Measurements from ENCODE around the gene PATE2. TPM values are rescaled to one million over a fixed set of nuclear protein-coding genes. Genes with fewer than 3 reads are reported as not detected.

Gene PATE2
- polyA plus RNA-seq (2013, experiment 1 of 2) = not detected
- polyA plus RNA-seq (2013, experiment 2 of 2) = not detected

- Histone ChIP-seq H3K9ac (ENCODE audit: low read depth, low read length) (no peak within 1 kb of the TSS), H3K9me3 (ENCODE audit: insufficient read depth, low read depth, low read length) (no peaks in the 10 kb centered on the region), H3K36me3 (ENCODE audit: insufficient read depth, low read length) (no peaks in the 10 kb centered on the region), H3K4me3 (ENCODE audit: low read length) (no peak within 1 kb of the TSS), H3K4me1 (ENCODE audit: insufficient read depth, low read length) (no peaks in the 10 kb centered on the region), H3K27me3 (ENCODE audit: insufficient read depth, low read length) (no peaks in the 10 kb centered on the region), H3K27ac (ENCODE audit: low read depth, low read length) (no peak within 1 kb of the TSS)
Measured at GRCh38 chr11:125778728-125779127, at the start of gene PATE2. PATE2 (minus strand) TSS chr11:125778828; CDS start chr11:125778773, 55 bp downstream.

GRCh38 chr11:125807909-125808308 is 29.3 kb upstream of the PATE2 start:
- no peak overlapping the region for H3K4me3 ChIP-seq (ENCODE audit: low read length)
- 97% methylated on average over 1 of the region's 1 CpG for WGBS
- H3K9me3 ChIP-seq (ENCODE audit: insufficient read depth, low read depth, low read length) = peaks cover 5% of the 10 kb centered on the region; the same call in 1 of the 2 replicates
- H3K27me3 ChIP-seq (ENCODE audit: insufficient read depth, low read length) = no peaks in the 10 kb centered on the region
- no peaks in the 10 kb centered on the region for H3K4me1 ChIP-seq (ENCODE audit: insufficient read depth, low read length)
- no peaks in the 10 kb centered on the region for H3K36me3 ChIP-seq (ENCODE audit: insufficient read depth, low read length)
- no peak overlapping the region for H3K27ac ChIP-seq (ENCODE audit: low read depth, low read length)
- H3K9ac ChIP-seq (ENCODE audit: low read depth, low read length) = no peak overlapping the region

GRCh38 chr11:125802387-125802786 is 23.8 kb upstream of the PATE2 start:
- Histone ChIP-seq H3K36me3 (ENCODE audit: insufficient read depth, low read length) (no peaks in the 10 kb centered on the region), H3K9me3 (ENCODE audit: insufficient read depth, low read depth, low read length) (peaks cover 30% of the 10 kb centered on the region), H3K27me3 (ENCODE audit: insufficient read depth, low read length) (no peaks in the 10 kb centered on the region), H3K4me1 (ENCODE audit: insufficient read depth, low read length) (no peaks in the 10 kb centered on the region), H3K4me3 (ENCODE audit: low read length) (no peak overlapping the region), H3K27ac (ENCODE audit: low read depth, low read length) (no peak overlapping the region), H3K9ac (ENCODE audit: low read depth, low read length) (no peak overlapping the region)
- WGBS = no CpG with 5 or more reads among the region's 1 CpG

- no peaks in the 10 kb centered on the region for H3K4me1 ChIP-seq (ENCODE audit: insufficient read depth, low read length)
- 68% methylated on average over 1 of the region's 2 CpGs for WGBS
- H3K9ac ChIP-seq (ENCODE audit: low read depth, low read length) = no peak overlapping the region
- H3K36me3 ChIP-seq (ENCODE audit: insufficient read depth, low read length) = no peaks in the 10 kb centered on the region
- H3K27me3 ChIP-seq (ENCODE audit: insufficient read depth, low read length) = no peaks in the 10 kb centered on the region
- no peak overlapping the region for H3K4me3 ChIP-seq (ENCODE audit: low read length)
- peaks cover 31% of the 10 kb centered on the region for H3K9me3 ChIP-seq (ENCODE audit: insufficient read depth, low read depth, low read length)
- no peak overlapping the region for H3K27ac ChIP-seq (ENCODE audit: low read depth, low read length)
Measured at GRCh38 chr11:125799808-125800207, 21.2 kb upstream of the PATE2 start.

GRCh38 chr11:125797641-125798040 is 19.0 kb upstream of the PATE2 start:
- Histone ChIP-seq H3K4me1 (ENCODE audit: insufficient read depth, low read length) (no peaks in the 10 kb centered on the region), H3K27ac (ENCODE audit: low read depth, low read length) (0 out of 2 replicates have a peak overlapping the region, but pooled peaks have one; percentile 41), H3K9ac (ENCODE audit: low read depth, low read length) (no peak overlapping the region), H3K36me3 (ENCODE audit: insufficient read depth, low read length) (no peaks in the 10 kb centered on the region), H3K4me3 (ENCODE audit: low read length) (no peak overlapping the region), H3K27me3 (ENCODE audit: insufficient read depth, low read length) (no peaks in the 10 kb centered on the region), H3K9me3 (ENCODE audit: insufficient read depth, low read depth, low read length) (peaks cover 29% of the 10 kb centered on the region)
- 20% methylated on average over 4 of the region's 4 CpGs for WGBS

GRCh38 chr11:125790825-125791224 is 12.2 kb upstream of the PATE2 start:
- no peaks in the 10 kb centered on the region for H3K4me1 ChIP-seq (ENCODE audit: insufficient read depth, low read length)
- no peaks in the 10 kb centered on the region for H3K36me3 ChIP-seq (ENCODE audit: insufficient read depth, low read length)
- WGBS = 96% methylated on average over 3 of the region's 4 CpGs
- H3K27ac ChIP-seq (ENCODE audit: low read depth, low read length) = no peak overlapping the region
- no peaks in the 10 kb centered on the region for H3K27me3 ChIP-seq (ENCODE audit: insufficient read depth, low read length)
- no peak overlapping the region for H3K9ac ChIP-seq (ENCODE audit: low read depth, low read length)
- no peak overlapping the region for H3K4me3 ChIP-seq (ENCODE audit: low read length)
- 0 out of 2 replicates have a peak, but pooled peaks cover 5% of the 10 kb centered on the region for H3K9me3 ChIP-seq (ENCODE audit: insufficient read depth, low read depth, low read length)

GRCh38 chr11:125787827-125788226 is 9.2 kb upstream of the PATE2 start, which contains the start of gene PATE3:
PATE3 (plus strand) TSS chr11:125788127; CDS start chr11:125788152, 25 bp downstream.
- H3K27ac ChIP-seq (ENCODE audit: low read depth, low read length) = no peak within 1 kb of the TSS
- no peak within 1 kb of the TSS for H3K9ac ChIP-seq (ENCODE audit: low read depth, low read length)
- no peak within 1 kb of the TSS for H3K4me3 ChIP-seq (ENCODE audit: low read length)
- H3K4me1 ChIP-seq (ENCODE audit: insufficient read depth, low read length) = no peaks in the 10 kb centered on the region
- 93% methylated on average over 2 of the region's 2 CpGs for WGBS
- no peaks in the 10 kb centered on the region for H3K9me3 ChIP-seq (ENCODE audit: insufficient read depth, low read depth, low read length)
- H3K36me3 ChIP-seq (ENCODE audit: insufficient read depth, low read length) = no peaks in the 10 kb centered on the region
- H3K27me3 ChIP-seq (ENCODE audit: insufficient read depth, low read length) = no peaks in the 10 kb centered on the region

GRCh38 chr11:125784678-125785077 is 6.0 kb upstream of the PATE2 start:
- Histone ChIP-seq H3K4me1 (ENCODE audit: insufficient read depth, low read length) (no peaks in the 10 kb centered on the region), H3K27ac (ENCODE audit: low read depth, low read length) (no peak overlapping the region), H3K27me3 (ENCODE audit: insufficient read depth, low read length) (no peaks in the 10 kb centered on the region), H3K4me3 (ENCODE audit: low read length) (no peak overlapping the region), H3K9me3 (ENCODE audit: insufficient read depth, low read depth, low read length) (no peaks in the 10 kb centered on the region), H3K9ac (ENCODE audit: low read depth, low read length) (no peak overlapping the region), H3K36me3 (ENCODE audit: insufficient read depth, low read length) (no peaks in the 10 kb centered on the region)
- WGBS = 75% methylated on average over 1 of the region's 2 CpGs

GRCh38 chr11:125777309-125777708 is 1.3 kb downstream of the PATE2 start:
- Histone ChIP-seq H3K9me3 (ENCODE audit: insufficient read depth, low read depth, low read length) (no peaks in the 10 kb centered on the region), H3K9ac (ENCODE audit: low read depth, low read length) (no peak overlapping the region), H3K27me3 (ENCODE audit: insufficient read depth, low read length) (no peaks in the 10 kb centered on the region), H3K36me3 (ENCODE audit: insufficient read depth, low read length) (no peaks in the 10 kb centered on the region), H3K27ac (ENCODE audit: low read depth, low read length) (no peak overlapping the region), H3K4me1 (ENCODE audit: insufficient read depth, low read length) (no peaks in the 10 kb centered on the region), H3K4me3 (ENCODE audit: low read length) (no peak overlapping the region)
- WGBS = 80% methylated on average over 5 of the region's 5 CpGs

- Histone ChIP-seq H3K4me1 (ENCODE audit: insufficient read depth, low read length) (no peaks in the 10 kb centered on the region), H3K9me3 (ENCODE audit: insufficient read depth, low read depth, low read length) (no peaks in the 10 kb centered on the region), H3K36me3 (ENCODE audit: insufficient read depth, low read length) (no peaks in the 10 kb centered on the region), H3K9ac (ENCODE audit: low read depth, low read length) (no peak overlapping the region), H3K27me3 (ENCODE audit: insufficient read depth, low read length) (no peaks in the 10 kb centered on the region), H3K4me3 (ENCODE audit: low read length) (no peak overlapping the region), H3K27ac (ENCODE audit: low read depth, low read length) (no peak overlapping the region)
- 82% methylated on average over 3 of the region's 3 CpGs for WGBS
Measured at GRCh38 chr11:125773516-125773915, 5.1 kb downstream of the PATE2 start.

- no peaks in the 10 kb centered on the region for H3K27me3 ChIP-seq (ENCODE audit: insufficient read depth, low read length)
- H3K27ac ChIP-seq (ENCODE audit: low read depth, low read length) = no peak overlapping the region
- 90% methylated on average over 3 of the region's 3 CpGs for WGBS
- H3K9me3 ChIP-seq (ENCODE audit: insufficient read depth, low read depth, low read length) = no peaks in the 10 kb centered on the region
- no peaks in the 10 kb centered on the region for H3K4me1 ChIP-seq (ENCODE audit: insufficient read depth, low read length)
- H3K9ac ChIP-seq (ENCODE audit: low read depth, low read length) = no peak overlapping the region
- no peak overlapping the region for H3K4me3 ChIP-seq (ENCODE audit: low read length)
- H3K36me3 ChIP-seq (ENCODE audit: insufficient read depth, low read length) = no peaks in the 10 kb centered on the region
Measured at GRCh38 chr11:125772834-125773505, 5.7 kb downstream of the PATE2 start.
